ENCODE results near the gene GALNT15.

GALNT15 gene

DNA sequence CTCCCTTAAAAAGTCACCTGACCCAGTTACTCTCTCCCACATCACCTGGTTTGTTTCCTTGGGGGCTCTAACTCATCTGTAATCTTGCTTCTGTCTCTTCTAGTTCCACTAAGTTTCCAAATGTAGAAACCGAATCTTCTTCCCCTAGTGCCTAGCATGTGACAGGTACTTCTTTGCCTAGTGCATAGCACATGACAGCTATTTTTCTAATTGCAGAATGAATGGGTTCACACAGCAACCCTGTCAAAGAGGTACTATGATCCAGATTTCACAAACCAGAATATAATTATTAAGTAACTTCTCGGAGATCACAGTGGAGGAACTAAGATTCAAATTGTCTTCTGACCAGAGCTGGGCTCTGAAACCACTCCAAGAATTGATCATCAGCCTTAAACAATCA, 82.8 kb downstream of the GALNT15 start:
- no peak for DNase-seq

DNA sequence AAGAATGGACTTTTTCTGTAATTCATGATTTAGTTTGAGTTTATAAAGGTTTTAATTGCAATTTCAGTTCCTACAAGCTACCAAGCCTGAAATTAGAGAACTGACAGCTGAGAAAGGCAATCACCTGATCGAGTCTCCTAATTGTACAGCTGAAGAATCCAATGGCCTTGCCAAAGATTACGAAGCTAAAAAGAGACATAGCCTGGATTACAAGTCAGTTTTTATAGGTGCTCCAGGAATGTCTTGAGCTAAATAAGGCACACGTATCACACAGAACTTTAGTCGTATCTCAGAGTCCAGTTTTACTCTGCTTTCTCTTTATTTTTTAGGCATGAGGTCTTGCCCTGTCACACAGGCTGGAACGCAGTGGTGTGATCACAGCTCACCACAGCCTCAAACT, 83.7 kb downstream of the GALNT15 start:
- DNase-seq, result no peak

DNA sequence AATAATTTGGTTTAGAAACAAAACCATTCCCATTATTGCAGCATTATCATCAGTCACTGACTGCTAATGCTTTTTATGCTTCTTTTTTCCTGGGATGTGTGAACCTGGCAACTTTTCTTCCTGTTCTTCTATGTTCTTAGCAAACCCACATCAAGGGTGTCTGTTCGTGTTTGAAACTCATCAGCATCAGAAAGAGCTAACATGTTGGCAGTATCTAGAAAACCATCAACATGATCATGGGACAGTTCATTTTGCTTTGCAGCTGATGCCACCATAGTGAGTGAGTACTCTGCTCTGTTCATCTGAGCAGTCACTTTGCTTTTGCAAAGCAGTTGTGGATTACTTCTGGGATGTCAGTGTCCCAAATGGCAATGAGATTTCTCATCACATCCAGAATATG, 84.4 kb downstream of the GALNT15 start:
- no peak for DNase-seq

DNA sequence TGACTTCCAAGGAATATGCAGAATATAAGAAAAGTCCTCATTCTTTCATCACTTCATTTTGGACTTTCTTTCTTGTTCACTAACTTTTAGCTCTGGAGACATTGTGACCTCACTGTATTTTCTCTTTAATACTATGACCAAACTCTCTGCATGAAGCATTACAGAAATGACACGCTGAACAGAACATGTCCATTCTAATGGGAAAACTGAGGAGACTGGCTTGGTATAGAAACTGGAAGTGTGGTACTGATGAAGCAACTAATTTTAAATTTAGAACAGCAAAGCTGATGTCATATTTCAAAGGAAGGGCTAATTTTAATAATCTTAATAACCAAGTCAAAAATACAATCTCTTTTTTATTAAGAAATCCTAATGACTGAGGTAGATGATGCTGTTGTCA, 85.6 kb downstream of the GALNT15 start:
- DNase-seq, result no peak

DNA sequence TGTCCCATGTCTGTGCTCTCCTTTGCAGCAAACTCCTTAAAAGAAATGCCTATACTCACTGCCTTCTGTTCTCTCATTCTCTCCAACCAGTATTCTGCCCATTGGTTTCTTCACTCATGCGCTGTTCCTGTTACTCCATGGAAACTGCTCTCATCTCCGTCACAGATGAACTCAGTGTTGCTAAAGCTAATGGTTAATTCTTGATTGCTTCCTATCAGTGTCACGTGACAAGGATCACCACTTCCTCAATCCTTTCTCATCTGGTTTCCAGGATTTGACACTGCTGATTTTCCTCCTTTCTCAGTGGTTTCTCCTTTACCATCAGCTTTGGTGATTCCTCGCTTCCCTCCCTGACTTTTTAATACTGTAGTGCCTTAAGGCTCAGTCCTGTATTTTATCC, 87.7 kb downstream of the GALNT15 start:
- DNase-seq, result no peak

DNA sequence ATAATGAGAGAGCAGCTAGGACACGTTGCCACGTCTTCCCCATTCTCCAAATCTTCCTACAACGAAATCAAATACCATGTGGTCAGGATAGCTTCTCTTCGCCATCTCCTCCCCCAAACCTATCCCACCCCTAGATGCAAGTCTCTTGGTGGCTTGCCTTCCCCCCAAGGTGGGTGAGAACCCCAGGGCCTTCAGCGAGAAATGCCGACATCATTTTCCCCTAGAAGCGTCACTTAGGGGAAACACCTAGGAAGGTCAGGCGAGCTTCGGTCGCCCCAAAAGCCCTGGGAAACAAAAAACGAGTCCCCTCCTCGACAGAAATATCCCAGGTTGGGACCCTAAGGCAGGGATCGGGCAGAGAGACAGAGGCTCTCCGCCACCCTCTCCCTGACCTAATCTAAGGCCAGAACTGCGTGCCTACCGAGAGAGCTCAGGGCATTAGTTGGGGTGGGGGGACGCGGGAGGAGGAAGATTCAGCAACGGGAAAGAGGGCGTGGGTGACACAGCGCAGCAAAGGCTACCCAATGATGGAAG, 89.8 kb downstream of the GALNT15 start:
- DNase-seq, result no peak

DNA sequence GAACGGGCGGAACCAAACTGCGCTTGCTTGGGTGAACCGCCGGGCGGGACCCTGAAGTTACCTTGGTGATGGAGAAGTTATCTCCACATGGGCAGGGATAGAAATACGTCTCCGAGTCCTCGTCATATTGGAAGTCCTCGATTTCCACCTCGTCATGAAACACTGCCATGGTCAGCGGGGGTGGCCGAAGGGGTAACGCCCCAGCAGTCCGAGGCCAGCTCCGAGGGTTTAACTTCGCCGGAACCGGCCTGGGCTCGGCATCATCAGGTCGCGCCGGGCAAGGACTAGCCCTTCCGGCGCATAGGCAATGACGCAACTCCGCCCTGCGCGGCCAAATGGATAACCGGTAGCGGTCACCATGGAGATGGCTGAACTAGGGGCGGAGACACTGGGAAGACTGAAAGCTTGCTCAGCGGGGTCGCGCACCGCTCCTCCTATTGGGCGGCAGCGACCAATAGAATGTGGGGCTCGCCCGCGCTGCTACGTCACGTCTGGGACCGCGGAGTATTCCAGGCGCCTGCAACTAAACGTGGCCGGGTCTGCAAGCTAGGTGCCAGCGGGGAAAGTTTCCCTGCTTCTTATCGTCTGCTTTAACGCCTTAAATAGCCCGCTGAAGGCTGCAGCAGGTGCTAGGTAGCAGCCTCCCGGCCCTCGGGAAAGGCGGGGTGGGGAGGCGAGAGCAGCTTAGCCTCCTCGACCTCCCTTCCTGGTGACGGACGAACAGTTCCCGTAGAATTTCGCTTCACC, 90.4 kb downstream of the GALNT15 start, which contains the start of the genes DPH3 and OXNAD1:
DPH3 (minus strand) TSS at position 236 of the 747 bp plus-strand sequence; CDS start at position 169, 67 bp downstream.
OXNAD1 (plus strand) TSS at position 505 of the 747 bp plus-strand sequence. CDS start 5,741 bp downstream, outside the sequence.
- DNase-seq, result peak; percentile 98 to 99

DNA sequence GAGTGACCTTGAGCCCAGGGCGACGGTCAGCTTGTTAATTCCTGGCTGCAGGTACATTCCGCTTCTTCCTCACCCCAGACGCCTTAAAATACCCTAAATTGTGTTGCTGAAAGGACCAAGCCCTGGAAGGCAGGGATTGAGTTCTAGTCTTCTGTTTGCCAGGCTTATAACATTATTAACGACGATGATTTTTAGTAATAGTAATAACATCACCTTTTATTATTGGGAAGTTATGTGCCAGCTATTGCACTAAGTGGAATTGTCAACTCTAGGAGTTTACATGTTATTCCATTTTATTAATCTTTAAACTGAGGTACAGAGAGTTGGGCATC, 90.9 kb downstream of the GALNT15 start:
- no peak for DNase-seq

DNA sequence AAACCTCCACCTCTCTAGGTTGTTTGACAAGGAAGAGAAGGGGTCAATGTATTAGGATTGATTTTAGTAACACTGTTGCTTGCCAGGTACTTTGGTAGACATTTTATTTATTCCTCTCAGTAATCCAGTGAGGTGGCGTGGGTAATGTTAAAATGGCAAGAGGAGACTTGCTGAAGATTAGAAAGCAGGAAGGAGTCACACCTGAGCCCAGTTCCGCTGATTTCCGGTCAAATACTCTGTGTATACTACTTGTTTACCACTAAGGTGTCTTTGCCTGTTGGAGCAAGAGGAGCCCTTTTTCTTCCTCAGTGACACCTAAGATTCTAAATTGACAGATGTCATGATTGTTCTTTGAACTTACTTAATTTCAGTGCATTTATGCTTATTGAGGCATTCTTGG, 92.2 kb downstream of the GALNT15 start:
- no peak for DNase-seq

DNA sequence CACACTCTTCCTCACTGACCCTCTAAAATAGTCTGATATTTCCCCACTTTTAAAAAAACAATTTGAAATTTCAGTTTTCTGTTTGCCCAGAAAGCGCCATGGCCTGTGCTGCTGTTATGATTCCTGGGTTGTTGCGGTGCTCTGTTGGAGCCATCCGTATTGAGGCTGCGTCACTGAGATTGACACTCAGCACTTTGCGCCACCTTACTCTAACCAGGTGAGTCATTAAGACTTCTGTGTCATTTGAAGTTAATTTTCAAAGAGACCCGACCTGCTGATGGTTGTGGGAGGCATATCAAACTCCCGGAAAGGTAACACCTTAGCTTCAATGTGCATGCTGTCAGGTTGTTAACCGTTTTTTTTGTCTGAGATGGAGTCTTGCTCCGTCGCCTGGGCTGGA, 96.4 kb downstream of the GALNT15 start:
- no peak for DNase-seq

DNA sequence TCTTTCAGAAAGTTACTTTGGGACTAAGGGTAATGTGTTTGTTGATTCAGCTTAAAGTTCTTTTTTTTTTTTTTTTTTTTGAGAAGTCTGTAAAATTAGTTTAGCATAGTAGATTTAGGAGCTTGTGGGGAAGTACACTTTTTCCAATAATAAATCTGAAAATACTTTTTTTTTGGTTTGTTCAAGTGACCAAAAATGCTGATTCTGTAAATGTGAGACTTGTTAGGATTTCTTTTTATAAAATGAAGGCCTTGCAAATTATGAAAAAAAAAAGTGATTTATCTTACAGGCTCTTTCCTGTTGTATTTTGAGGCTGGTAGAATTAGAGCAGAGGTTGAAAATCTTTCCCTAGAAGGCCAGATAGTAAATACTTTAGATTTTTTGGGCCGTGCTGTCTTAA, 98.1 kb downstream of the GALNT15 start:
- no peak for DNase-seq

DNA sequence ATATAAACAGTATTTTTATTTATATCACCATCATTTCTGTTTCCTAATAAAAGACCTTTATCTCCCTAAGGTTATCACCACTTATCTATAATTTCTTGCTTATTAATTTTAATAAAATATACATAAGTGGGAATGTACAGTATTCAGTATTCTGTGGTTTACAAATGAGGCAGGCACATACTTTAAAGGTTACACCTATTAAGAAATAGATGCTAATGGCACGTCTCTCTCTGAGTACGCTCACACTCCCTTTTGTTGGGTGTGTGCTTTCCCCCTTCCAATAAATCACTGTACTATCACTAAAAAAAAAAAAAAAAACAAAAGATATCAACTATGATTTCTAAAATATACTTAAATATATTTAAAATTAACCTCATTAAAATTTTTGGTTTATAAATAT, 99.4 kb downstream of the GALNT15 start:
- no peak for DNase-seq

DNA sequence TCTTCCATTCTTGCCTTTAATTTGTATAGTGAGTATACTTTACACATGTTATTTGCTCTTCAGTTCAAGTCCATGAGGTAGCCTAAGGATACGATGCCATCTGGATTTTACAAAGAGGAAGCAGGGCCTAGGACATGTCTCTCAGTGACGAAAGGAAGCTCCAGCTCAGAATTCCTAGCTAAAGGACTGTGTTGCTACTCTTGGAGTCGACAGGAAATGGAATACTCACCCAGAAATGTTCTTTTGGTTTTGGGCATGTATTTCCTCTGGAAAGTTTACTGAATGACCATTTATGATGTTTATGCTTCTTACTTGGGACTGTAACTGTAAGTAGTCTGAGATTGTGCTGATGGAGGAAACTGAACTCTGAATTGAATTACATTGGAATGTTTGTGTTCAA, 103.0 kb downstream of the GALNT15 start:
- DNase-seq, result no peak

DNA sequence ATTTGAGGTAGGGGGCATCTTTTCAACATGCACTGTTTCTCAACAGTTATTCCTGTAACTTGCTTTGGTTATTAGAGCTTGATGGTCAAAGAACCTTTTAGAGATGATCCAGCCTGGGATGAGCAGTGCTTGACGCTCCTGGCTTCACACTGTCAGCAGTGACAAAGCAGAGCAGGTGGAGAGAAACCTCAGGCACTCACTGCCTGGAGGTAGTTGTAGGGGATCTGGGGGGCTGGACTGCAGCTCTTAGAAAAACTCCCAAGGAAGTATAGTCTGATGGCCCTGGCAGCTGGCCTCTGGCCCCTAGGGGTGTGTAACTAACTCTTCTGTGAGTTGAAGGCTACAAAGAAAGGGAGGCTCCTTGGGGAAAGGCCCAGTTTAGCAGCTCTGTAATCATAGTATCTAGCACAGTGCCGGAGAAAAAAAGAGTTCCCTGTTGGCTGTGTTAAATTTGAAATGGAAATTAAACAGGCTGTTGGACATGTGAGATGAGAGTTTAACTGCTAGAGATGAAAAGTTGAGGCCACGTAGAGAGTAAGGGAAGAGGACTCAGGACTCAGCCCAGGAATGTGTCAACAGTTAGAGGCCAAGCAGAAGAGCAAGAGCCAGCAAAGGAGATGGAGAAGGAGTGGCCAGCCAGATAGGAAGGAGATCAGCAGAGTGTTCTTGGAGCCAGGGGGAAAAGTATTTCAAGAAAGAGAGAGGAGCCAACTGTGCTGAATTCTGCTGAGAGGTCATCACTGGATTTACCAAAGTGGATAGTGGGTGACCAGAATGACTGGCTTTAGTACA, 104.7 kb downstream of the GALNT15 start:
- no peak for DNase-seq

DNA sequence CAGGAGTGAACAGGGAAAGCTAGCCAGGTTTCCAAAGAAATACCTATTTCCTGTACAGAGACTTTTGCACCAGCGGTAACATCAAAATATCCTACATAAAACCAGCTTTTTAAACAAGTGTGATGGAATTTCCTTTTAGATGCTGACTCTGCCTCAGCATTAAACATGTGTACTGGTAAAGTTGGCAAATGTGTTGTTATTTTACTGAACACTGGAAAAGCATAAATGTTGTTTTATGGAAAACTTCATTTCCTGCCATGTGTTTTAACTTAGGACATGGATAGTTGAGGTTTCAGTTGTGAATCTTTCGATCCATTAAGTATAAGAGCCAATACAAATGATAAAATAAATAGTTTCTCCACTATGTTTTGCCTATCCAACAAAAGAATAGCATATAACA, 106.2 kb downstream of the GALNT15 start:
- no peak for DNase-seq
